GM10266 (cell line): ENCODE measurements around the gene GLS2.

Experiments
- DNase-seq: peaks from one replicate; pipeline ENCODE4 v3.0.0; 2012; ENCODE audit errors: extremely low spot score
- CTCF ChIP-seq: IDR thresholded peaks from 2 replicates; pipeline ENCODE4 v1.5.1; 2012; ENCODE audit warnings: mild to moderate bottlenecking, low read depth; ENCODE audit not compliant: control insufficient read depth, insufficient read depth; ENCODE audit errors: missing control alignments

GLS2 gene

DNA sequence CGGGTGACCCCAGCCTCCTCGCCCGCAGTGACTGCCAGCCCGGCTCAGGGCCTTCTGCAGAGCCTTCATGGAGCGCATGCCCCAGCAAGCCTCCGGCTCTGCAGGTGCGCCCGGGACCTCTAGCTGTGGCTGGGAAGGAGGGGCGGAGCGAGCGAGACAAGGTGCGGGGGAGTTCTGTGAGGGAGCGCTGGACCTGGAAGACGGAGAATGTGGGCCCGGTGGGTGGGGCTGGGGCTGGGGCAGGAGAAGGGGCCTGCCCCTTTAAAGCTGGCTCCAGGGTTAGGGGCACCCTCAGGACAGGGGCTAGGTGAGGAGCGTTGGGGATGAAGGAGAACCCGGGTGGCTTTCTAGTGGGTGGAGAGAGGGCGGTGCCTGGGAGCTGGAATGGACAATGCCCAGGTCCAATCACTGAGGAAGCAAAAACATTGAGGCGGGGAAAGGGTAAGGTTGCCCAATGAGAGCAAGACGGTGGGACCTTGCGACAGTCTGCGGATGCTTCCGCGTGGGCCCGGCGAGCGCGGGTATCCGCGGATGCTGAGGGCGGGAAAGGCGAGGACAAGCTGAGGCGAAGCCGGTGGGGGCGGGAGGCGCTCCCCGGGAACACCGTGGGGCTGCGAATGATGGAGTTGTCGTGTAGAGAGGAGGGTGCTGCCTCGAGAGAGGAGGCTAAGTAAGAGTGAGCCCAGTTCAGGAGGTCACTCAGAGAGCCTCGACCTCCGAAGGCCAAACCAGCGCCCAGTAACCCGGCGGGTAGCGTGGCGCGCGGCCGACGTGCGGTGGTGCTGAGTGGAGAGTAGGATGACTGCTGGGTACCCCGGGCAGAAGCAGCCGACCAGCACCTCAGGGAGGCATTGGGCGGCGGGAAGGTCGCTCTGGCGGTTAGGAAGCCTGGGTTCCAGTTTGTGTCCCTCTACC is at the start of gene GLS2:
Gene GLS2 (minus strand): TSS at position 121 of the 915 bp plus-strand sequence. CDS start 43 bp downstream, at position 78.
- no peak for TF ChIP-seq CTCF
- DNase-seq: peak; percentile 94

GRCh38 chr12:56537546-56537945 is 49.6 kb upstream of the GLS2 start:
- no peak for DNase-seq
- TF ChIP-seq CTCF: no peak

DNA sequence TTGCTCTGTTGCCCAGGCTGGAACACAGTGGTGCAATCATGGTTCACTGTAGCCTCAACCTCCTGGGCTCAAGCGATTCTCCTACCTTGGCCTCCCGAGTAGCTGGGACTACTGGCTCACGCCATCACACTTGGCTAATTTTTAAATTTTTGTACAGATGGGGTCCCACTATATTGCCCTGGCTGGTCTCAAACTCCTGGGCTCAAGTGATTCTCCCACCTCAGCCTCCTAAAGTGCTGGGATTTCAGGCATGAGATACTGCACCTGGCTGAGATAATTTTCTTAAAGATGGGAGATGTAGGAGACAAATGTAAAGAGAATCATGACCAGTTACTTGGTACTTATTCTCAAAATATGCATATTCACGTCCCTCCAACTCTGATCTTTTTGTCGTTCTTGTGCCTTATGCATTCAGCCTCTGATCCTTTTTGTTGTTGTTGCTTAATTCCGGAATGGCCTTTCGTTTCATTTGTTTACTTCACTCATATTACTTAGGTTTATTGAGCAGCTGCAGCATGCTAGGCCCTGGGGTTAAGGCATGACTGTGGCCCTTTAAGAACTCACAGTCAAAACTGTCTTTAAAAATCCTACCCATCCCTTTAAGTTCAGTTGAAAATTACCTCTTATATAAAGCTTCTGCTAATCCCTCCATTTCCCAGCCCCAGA is 42.6 kb upstream of the GLS2 start:
- DNase-seq: no peak
- no peak for TF ChIP-seq CTCF

DNA sequence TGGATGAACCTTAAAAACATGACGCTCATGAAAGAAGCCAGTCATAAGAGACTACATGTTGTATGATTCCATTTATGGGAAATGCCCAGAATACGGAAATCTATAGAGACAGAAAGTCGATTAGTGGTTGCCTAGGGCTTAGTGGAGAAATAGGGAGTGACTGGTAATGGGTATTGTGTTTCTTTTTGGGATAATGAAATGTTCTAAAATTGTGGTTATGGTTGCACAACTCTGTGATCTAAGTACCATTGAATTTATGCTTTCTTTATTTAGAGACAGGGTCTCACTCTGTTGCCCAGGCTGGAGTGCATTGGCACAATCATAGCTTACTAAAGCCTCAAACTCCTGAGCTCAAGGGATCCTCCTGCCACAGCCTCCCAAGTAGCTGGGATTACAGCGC is 41.7 kb upstream of the GLS2 start:
- TF ChIP-seq CTCF: no peak
- no peak for DNase-seq

GRCh38 chr12:56528846-56529245 is 40.9 kb upstream of the GLS2 start:
- DNase-seq: no peak
- no peak for TF ChIP-seq CTCF

- TF ChIP-seq CTCF: no peak
- no peak for DNase-seq
These were observed 34.6 kb upstream of the GLS2 start for GRCh38 chr12:56522411-56523193.
